22Rv1 (cell line): Measurements from ENCODE around the gene SLX4IP.

Source experiments
- CTCF ChIP-seq: fragments of 450-650 bp; IDR thresholded peaks from 2 replicates; pipeline ENCODE4 v1.5.1; 2017; ENCODE audit warnings: mild to moderate bottlenecking
- ZFX ChIP-seq: fragments of 450-650 bp; IDR thresholded peaks from 2 replicates; pipeline ENCODE4 v1.6.1; 2017; ENCODE audit warnings: antibody characterized with exemption, borderline replicate concordance

- TF ChIP-seq CTCF (no peak), ZFX (no peak)
Measured at GRCh38 chr20:10555393-10555792, 120.3 kb downstream of the SLX4IP start.
